Activated T-cell treated with anti-CD3 and anti-CD28 coated beads, Interleukin-2, amount 50 U/mL, for 4 hours (primary cell): ENCODE measurements around the gene CWC27. TPM values are rescaled to one million over a fixed set of nuclear protein-coding genes. Genes with fewer than 3 reads are reported as not detected.

Experiments used
- ATAC-seq, 2 donors: fragments of 200-7000 bp; cut with Tn5 transposase; one replicate each; pipeline ENCODE4 v1.10.0; 2021
- DNase-seq: peaks from one replicate; pipeline ENCODE4 v3.0.0-alpha.2; 2020
- H3K27me3 Mint-ChIP-seq: one replicate; pipeline ENCODE4 v1.8.0; 2021; ENCODE audit warnings: low read depth, mixed read lengths
- H3K36me3 Mint-ChIP-seq: one replicate; pipeline ENCODE4 v1.8.0; 2022; ENCODE audit warnings: mixed read lengths; ENCODE audit not compliant: insufficient read depth
- H3K4me1 Mint-ChIP-seq: one replicate; pipeline ENCODE4 v1.8.0; 2021; ENCODE audit warnings: low read depth, mixed read lengths
- H3K4me3 Mint-ChIP-seq: one replicate; pipeline ENCODE4 v1.8.0; 2021; ENCODE audit warnings: mild to moderate bottlenecking, moderate library complexity, mixed read lengths
- H3K9me3 Mint-ChIP-seq: one replicate; pipeline ENCODE4 v1.8.0; 2021; ENCODE audit warnings: mixed read lengths
- total RNA-seq, 3 donors: library from RNA; stranded (reverse); gene quantifications; one replicate each; pipeline ENCODE4 v1.2.1, GENCODE V29; 2021

Gene CWC27
- total RNA-seq, 3 donors from 2014 or later: 27.1 to 32.9 (median 30.4) TPM

DNA sequence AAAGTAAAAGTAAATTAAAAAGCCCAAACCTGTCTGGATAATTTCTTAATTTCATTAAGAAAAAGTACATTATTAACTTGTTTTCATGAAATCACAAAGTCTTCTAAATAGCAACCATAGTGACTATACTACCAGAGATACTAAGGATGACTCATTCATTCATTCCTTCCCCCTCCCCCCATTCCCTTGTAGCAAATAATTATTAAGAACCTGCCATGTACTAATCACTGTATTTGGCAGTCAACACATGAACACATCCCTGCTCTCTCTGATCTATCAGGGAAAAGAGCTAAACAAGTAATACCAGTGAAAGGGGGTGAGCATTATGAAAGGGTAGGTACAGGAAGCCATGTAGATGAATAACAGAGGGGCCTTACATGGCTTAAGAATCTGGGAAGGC is 203.9 kb downstream of the CWC27 start:
- peaks cover 1% of the 10 kb centered on the region for H3K4me1 Mint-ChIP-seq
- no peaks in the 10 kb centered on the region for H3K27me3 Mint-ChIP-seq
- ATAC-seq: no peak
- no peak for DNase-seq
- no peak overlapping the region for H3K4me3 Mint-ChIP-seq
- H3K9me3 Mint-ChIP-seq: no peaks in the 10 kb centered on the region
- peaks cover 23% of the 10 kb centered on the region for H3K36me3 Mint-ChIP-seq

DNA sequence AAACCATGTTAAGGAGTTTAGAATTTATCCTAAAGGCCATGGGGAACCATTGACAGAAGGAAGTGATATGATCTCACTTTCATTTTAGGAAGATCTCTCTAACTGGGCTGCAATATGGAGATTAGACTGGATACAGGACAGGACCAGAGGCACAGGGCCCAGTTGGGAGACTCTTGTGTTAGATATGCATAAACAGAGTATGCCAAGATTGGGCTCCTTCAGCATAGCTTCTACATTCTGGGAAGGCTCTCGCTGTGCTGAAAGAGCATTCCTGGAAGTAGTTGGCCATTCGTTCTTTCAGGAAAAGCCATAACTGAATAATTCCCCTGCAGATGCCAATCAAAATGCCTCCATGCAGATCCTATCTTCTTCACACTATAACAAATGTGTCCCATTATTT is 204.5 kb downstream of the CWC27 start:
- H3K4me3 Mint-ChIP-seq: no peak overlapping the region
- H3K36me3 Mint-ChIP-seq: peaks cover 28% of the 10 kb centered on the region
- H3K4me1 Mint-ChIP-seq: peaks cover 5% of the 10 kb centered on the region
- H3K9me3 Mint-ChIP-seq: no peaks in the 10 kb centered on the region
- DNase-seq (no peak), ATAC-seq (no peak)
- H3K27me3 Mint-ChIP-seq: no peaks in the 10 kb centered on the region

- Mint-ChIP-seq H3K4me3 (no peak overlapping the region), H3K9me3 (no peaks in the 10 kb centered on the region), H3K4me1 (peaks cover 3% of the 10 kb centered on the region), H3K36me3 (peaks cover 34% of the 10 kb centered on the region), H3K27me3 (no peaks in the 10 kb centered on the region)
- DNase-seq (peak; percentile 5), ATAC-seq (peak in 1 of 2 donors; percentile 52)
Observed at GRCh38 chr5:64977779-64978178, 209.0 kb downstream of the CWC27 start.

DNA sequence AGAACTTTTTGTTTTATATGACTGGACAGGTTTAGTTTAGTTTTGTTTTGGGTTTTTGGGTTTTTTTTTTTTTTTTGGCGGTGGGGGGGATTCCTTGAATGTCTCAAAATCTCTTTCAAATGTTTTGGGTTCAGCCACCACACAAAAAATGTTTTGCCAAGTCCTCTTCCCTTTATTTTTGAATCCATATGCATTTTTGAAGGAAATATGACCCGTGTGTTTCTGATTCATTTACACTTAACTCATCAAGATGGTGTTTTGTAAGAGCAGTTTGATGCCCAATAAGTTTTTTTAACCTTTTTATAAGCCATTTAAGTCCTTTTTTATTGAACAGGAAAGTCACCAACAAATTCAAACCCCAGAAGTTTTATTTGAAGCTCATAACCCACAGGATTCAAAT is 209.8 kb downstream of the CWC27 start:
- DNase-seq: no peak
- Mint-ChIP-seq H3K36me3 (peaks cover 29% of the 10 kb centered on the region), H3K9me3 (no peaks in the 10 kb centered on the region), H3K4me1 (peaks cover 3% of the 10 kb centered on the region), H3K4me3 (no peak overlapping the region), H3K27me3 (no peaks in the 10 kb centered on the region)
- no peak for ATAC-seq

DNA sequence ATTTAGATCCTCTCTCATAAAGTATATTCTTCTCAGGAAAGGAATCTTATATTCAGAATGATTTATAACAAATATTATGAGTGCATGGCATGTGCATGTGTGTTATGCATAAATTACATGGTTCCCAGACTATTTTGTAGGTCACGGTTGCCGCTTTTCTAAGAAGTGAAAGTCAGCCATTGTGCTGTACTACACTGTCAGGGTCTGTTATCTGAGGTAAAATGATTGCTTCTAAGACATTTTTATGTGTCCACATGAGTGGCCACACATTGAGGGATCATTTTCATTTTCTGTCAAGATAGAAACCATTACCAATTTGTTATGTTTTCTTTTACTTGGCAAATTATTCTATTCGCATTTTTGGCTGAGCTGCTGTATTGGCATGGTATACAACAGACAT is 210.8 kb downstream of the CWC27 start:
- ATAC-seq: no peak
- H3K27me3 Mint-ChIP-seq: no peaks in the 10 kb centered on the region
- H3K4me1 Mint-ChIP-seq: peaks cover 3% of the 10 kb centered on the region
- peaks cover 26% of the 10 kb centered on the region for H3K36me3 Mint-ChIP-seq
- H3K9me3 Mint-ChIP-seq: no peaks in the 10 kb centered on the region
- DNase-seq: no peak
- H3K4me3 Mint-ChIP-seq: no peak overlapping the region

GRCh38 chr5:64980176-64980575 is 211.4 kb downstream of the CWC27 start:
- H3K4me1 Mint-ChIP-seq: peaks cover 3% of the 10 kb centered on the region
- no peaks in the 10 kb centered on the region for H3K27me3 Mint-ChIP-seq
- DNase-seq: no peak
- no peaks in the 10 kb centered on the region for H3K9me3 Mint-ChIP-seq
- peaks cover 29% of the 10 kb centered on the region for H3K36me3 Mint-ChIP-seq
- H3K4me3 Mint-ChIP-seq: no peak overlapping the region
- no peak for ATAC-seq

DNA sequence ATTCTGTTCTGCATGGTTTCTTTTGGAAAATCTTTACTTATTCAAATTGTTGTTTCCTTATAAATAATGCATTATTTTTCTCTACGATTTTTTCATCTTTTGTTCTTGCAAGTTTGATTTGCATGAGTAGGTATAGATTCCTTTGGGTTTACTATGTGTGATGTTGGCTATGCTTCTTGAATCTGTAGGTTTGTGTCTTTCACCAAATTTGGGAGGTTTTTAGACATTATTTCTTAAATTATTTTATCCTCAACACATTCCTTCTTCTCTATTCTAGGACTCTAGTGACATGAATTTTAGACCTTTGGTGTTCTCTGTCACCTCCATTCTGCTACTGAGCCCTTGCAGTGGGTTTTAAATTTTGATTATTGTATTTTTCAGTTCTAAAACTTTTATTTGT is 219.0 kb downstream of the CWC27 start:
- DNase-seq: no peak
- peaks cover 14% of the 10 kb centered on the region for H3K9me3 Mint-ChIP-seq
- peaks cover 41% of the 10 kb centered on the region for H3K36me3 Mint-ChIP-seq
- no peak for ATAC-seq
- H3K27me3 Mint-ChIP-seq: no peaks in the 10 kb centered on the region
- no peak overlapping the region for H3K4me3 Mint-ChIP-seq
- H3K4me1 Mint-ChIP-seq: no peaks in the 10 kb centered on the region

GRCh38 chr5:65009207-65009606 is 240.5 kb downstream of the CWC27 start:
- no peaks in the 10 kb centered on the region for H3K4me1 Mint-ChIP-seq
- DNase-seq: no peak
- H3K27me3 Mint-ChIP-seq: no peaks in the 10 kb centered on the region
- peaks cover under 1% of the 10 kb centered on the region for H3K9me3 Mint-ChIP-seq
- H3K4me3 Mint-ChIP-seq: no peak overlapping the region
- H3K36me3 Mint-ChIP-seq: peaks cover 8% of the 10 kb centered on the region
- no peak for ATAC-seq

DNA sequence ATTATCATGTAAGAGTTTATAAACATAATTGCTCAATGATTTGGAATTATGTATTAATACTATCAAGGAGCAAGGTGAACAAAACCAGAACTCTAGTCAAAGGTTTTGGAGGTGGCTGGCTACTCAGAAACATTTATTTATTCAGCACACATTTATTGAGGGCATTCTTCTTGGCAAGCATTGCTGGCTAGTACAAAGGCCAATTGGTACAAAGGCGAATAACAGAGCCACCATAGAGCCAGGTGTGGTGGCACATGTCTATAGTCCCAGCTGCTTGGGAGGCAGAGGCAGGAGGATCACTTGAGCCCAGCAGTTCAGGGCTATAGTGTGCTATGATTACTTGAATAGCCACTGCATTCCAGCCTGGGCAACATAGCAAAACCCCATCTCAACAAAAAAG is 242.1 kb downstream of the CWC27 start:
- Mint-ChIP-seq H3K9me3 (no peaks in the 10 kb centered on the region), H3K4me3 (no peak overlapping the region), H3K27me3 (no peaks in the 10 kb centered on the region), H3K36me3 (peaks cover 7% of the 10 kb centered on the region), H3K4me1 (no peaks in the 10 kb centered on the region)
- ATAC-seq (no peak), DNase-seq (no peak)

DNA sequence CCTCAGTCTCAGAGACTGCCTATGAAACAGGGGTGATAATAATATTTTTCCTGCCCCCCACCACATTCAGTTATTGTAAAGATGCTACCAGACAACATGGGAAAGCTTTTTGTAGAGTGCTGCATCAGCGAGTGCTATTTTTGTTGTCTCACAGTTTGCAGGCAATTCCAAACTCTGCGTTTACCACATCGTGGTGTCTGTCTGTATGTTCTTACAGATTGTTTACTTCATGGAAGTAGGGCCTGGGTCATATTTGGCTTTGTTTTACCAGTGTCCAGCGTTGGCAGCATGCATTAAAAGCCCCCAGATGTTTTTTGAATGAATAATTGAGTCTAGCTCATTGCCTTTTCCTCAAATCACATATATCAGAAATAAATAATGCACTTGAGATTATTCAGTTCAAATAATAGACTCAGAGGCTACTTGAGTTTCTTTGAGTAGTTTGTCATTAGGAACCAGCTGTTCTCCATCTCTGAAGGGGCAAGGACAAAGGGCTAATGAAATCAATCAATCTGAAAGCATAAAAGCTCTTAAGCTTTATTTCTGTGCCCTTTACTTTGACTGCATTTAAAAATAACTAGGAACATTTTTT is 243.7 kb downstream of the CWC27 start:
- no peaks in the 10 kb centered on the region for H3K9me3 Mint-ChIP-seq
- H3K27me3 Mint-ChIP-seq: no peaks in the 10 kb centered on the region
- H3K36me3 Mint-ChIP-seq: peaks cover 5% of the 10 kb centered on the region
- DNase-seq (no peak), ATAC-seq (no peak)
- H3K4me3 Mint-ChIP-seq: no peak overlapping the region
- H3K4me1 Mint-ChIP-seq: no peaks in the 10 kb centered on the region

DNA sequence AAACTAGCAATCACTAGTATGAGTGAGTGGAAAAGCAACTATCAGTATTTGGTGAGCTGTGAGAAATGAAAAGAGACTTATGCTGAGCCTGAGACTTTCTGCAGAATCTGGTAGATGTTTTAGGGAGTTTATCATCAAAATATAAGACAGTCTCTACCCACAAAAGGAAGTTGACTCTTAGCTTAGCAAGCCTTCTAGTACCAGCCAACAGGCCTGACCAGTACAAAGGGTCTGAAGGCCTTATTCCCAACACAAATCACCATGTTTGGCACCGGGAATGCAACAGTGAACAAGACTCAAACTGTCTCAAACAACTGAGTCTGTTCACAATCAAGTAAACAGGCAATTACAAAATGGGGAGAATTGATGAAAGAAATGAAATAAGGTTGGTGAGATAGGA is 244.4 kb downstream of the CWC27 start:
- H3K9me3 Mint-ChIP-seq: no peaks in the 10 kb centered on the region
- DNase-seq (no peak), ATAC-seq (no peak)
- no peak overlapping the region for H3K4me3 Mint-ChIP-seq
- H3K27me3 Mint-ChIP-seq: no peaks in the 10 kb centered on the region
- peaks cover 7% of the 10 kb centered on the region for H3K36me3 Mint-ChIP-seq
- H3K4me1 Mint-ChIP-seq: no peaks in the 10 kb centered on the region

GRCh38 chr5:65014769-65015168 is 246.0 kb downstream of the CWC27 start:
- Mint-ChIP-seq H3K27me3 (no peaks in the 10 kb centered on the region), H3K4me3 (no peak overlapping the region), H3K9me3 (no peaks in the 10 kb centered on the region), H3K36me3 (peaks cover 7% of the 10 kb centered on the region), H3K4me1 (no peaks in the 10 kb centered on the region)
- no peak for DNase-seq
- no peak for ATAC-seq

- no peak overlapping the region for H3K4me3 Mint-ChIP-seq
- DNase-seq: no peak
- no peaks in the 10 kb centered on the region for H3K9me3 Mint-ChIP-seq
- H3K36me3 Mint-ChIP-seq: peaks cover 8% of the 10 kb centered on the region
- H3K27me3 Mint-ChIP-seq: no peaks in the 10 kb centered on the region
- H3K4me1 Mint-ChIP-seq: peaks cover 8% of the 10 kb centered on the region
- no peak for ATAC-seq
Observed at GRCh38 chr5:65015767-65016166, 247.0 kb downstream of the CWC27 start.

GRCh38 chr5:65017636-65018035 is 248.9 kb downstream of the CWC27 start:
- Mint-ChIP-seq H3K9me3 (no peaks in the 10 kb centered on the region), H3K4me1 (peaks cover 16% of the 10 kb centered on the region), H3K27me3 (no peaks in the 10 kb centered on the region), H3K4me3 (no peak overlapping the region), H3K36me3 (peaks cover 8% of the 10 kb centered on the region)
- ATAC-seq: no peak
- DNase-seq: no peak

- H3K9me3 Mint-ChIP-seq: no peaks in the 10 kb centered on the region
- peaks cover 8% of the 10 kb centered on the region for H3K36me3 Mint-ChIP-seq
- ATAC-seq (no peak), DNase-seq (no peak)
- peaks cover 16% of the 10 kb centered on the region for H3K4me1 Mint-ChIP-seq
- H3K4me3 Mint-ChIP-seq: no peak overlapping the region
- H3K27me3 Mint-ChIP-seq: no peaks in the 10 kb centered on the region
Observed at GRCh38 chr5:65018763-65019162, 250.0 kb downstream of the CWC27 start.

- no peak overlapping the region for H3K4me3 Mint-ChIP-seq
- peaks cover 8% of the 10 kb centered on the region for H3K36me3 Mint-ChIP-seq
- H3K9me3 Mint-ChIP-seq: no peaks in the 10 kb centered on the region
- DNase-seq (no peak), ATAC-seq (no peak)
- no peaks in the 10 kb centered on the region for H3K27me3 Mint-ChIP-seq
- peaks cover 16% of the 10 kb centered on the region for H3K4me1 Mint-ChIP-seq
Observed at GRCh38 chr5:65020492-65020891, 251.8 kb downstream of the CWC27 start.
